ENCODE results near the gene PRKN.

Gene PRKN

DNA sequence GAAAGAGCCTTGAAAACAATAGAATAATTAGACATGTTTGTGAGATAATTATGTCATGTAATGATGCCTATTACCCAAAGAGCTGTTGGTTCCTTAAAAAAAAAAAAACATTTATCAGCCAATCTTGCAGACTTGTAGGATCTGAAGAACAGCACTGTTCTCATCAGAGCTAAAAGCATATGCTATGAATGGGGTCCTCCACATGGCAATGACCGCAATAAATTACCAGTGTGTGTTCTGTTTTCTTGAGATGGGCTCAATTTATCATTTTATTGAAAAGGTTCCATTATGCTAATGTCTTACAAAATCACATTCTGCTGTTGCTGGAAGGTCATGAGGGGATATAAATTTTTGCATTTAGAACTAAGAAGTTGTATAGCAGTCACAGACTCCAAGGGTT, 484.7 kb downstream of the PRKN start:
- no peak for DNase-seq (ENCODE audit: low read depth in 1 of 2, low spot score in 1 of 2)
- Histone ChIP-seq H3K27ac (replicated peaks) (no peak overlapping the region), H3K27me3 (ENCODE audit: insufficient read depth, poor library complexity, severe bottlenecking) (peaks cover 5% of the 10 kb centered on the region), H3K4me3 (replicated peaks; ENCODE audit: insufficient read depth, low read length) (no peak overlapping the region)
- TF ChIP-seq, protein P1, sequence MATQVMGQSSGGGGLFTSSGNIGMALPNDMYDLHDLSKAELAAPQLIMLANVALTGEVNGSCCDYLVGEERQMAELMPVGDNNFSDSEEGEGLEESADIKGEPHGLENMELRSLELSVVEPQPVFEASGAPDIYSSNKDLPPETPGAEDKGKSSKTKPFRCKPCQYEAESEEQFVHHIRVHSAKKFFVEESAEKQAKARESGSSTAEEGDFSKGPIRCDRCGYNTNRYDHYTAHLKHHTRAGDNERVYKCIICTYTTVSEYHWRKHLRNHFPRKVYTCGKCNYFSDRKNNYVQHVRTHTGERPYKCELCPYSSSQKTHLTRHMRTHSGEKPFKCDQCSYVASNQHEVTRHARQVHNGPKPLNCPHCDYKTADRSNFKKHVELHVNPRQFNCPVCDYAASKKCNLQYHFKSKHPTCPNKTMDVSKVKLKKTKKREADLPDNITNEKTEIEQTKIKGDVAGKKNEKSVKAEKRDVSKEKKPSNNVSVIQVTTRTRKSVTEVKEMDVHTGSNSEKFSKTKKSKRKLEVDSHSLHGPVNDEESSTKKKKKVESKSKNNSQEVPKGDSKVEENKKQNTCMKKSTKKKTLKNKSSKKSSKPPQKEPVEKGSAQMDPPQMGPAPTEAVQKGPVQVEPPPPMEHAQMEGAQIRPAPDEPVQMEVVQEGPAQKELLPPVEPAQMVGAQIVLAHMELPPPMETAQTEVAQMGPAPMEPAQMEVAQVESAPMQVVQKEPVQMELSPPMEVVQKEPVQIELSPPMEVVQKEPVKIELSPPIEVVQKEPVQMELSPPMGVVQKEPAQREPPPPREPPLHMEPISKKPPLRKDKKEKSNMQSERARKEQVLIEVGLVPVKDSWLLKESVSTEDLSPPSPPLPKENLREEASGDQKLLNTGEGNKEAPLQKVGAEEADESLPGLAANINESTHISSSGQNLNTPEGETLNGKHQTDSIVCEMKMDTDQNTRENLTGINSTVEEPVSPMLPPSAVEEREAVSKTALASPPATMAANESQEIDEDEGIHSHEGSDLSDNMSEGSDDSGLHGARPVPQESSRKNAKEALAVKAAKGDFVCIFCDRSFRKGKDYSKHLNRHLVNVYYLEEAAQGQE (IDR thresholded peaks at IDR 0.05; ENCODE audit: insufficient replicate concordance, low read depth), result no peak
- TF ChIP-seq POLR2AphosphoS5 (IDR thresholded peaks at IDR 0.05; ENCODE audit: low read depth), result no peak
- TF ChIP-seq SPI1 (IDR thresholded peaks at IDR 0.05; ENCODE audit: borderline replicate concordance, low read depth), result no peak
- no peak for TF ChIP-seq GABPA (IDR thresholded peaks at IDR 0.05; ENCODE audit: low read depth)
- TF ChIP-seq, protein P2, sequence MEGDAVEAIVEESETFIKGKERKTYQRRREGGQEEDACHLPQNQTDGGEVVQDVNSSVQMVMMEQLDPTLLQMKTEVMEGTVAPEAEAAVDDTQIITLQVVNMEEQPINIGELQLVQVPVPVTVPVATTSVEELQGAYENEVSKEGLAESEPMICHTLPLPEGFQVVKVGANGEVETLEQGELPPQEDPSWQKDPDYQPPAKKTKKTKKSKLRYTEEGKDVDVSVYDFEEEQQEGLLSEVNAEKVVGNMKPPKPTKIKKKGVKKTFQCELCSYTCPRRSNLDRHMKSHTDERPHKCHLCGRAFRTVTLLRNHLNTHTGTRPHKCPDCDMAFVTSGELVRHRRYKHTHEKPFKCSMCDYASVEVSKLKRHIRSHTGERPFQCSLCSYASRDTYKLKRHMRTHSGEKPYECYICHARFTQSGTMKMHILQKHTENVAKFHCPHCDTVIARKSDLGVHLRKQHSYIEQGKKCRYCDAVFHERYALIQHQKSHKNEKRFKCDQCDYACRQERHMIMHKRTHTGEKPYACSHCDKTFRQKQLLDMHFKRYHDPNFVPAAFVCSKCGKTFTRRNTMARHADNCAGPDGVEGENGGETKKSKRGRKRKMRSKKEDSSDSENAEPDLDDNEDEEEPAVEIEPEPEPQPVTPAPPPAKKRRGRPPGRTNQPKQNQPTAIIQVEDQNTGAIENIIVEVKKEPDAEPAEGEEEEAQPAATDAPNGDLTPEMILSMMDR (IDR thresholded peaks at IDR 0.05; ENCODE audit: insufficient read depth, low read length), result no peak

DNA sequence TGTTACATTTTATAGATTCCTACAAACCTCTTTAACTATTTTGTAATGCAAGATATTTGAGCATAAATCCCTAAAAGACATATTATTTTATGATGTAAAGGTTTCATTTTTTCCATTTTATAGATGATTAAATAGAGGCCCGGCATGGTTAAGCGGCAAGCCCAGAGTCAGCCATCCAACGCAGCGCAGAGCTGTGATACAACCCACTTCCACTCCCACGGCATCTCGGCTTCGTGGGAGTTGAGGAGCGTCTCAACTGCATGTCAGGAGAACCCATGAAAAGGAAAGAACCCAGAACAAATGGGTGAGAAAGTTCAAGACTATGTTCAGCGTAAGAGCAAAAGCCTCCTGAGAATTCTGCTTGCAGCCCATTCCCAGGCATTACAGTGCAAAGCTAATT, 488.2 kb downstream of the PRKN start:
- Histone ChIP-seq H3K27ac (replicated peaks) (no peak overlapping the region), H3K27me3 (ENCODE audit: insufficient read depth, poor library complexity, severe bottlenecking) (peaks cover 5% of the 10 kb centered on the region), H3K4me3 (replicated peaks; ENCODE audit: insufficient read depth, low read length) (no peak overlapping the region)
- DNase-seq (ENCODE audit: low read depth in 1 of 2, low spot score in 1 of 2), result no peak
- TF ChIP-seq, protein P1 (IDR thresholded peaks at IDR 0.05; ENCODE audit: insufficient replicate concordance, low read depth), result no peak
- no peak for TF ChIP-seq SPI1 (IDR thresholded peaks at IDR 0.05; ENCODE audit: borderline replicate concordance, low read depth)
- TF ChIP-seq GABPA (IDR thresholded peaks at IDR 0.05; ENCODE audit: low read depth), result no peak
- TF ChIP-seq, protein P2 (IDR thresholded peaks at IDR 0.05; ENCODE audit: insufficient read depth, low read length), result no peak
- TF ChIP-seq POLR2AphosphoS5 (IDR thresholded peaks at IDR 0.05; ENCODE audit: low read depth), result no peak

DNA sequence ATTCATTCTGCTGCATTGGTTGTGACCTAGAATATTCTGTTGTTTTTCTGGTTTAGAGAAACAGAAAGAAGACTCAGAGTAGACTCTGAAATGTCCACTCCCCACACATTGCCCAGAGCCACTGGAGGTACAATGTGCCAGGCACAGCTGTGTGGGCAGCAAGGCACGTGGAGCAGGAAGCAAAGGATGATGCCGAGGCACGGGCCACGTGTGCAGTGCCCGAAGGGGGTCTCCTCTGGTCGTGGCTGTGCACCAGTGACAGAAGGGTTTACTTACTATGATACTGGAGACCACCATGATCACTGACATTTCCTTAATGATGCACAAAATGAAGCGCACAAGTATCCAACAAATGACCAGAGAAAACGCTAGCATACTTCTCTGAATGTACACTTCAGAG, 488.9 kb downstream of the PRKN start:
- no peak for DNase-seq (ENCODE audit: low read depth in 1 of 2, low spot score in 1 of 2)
- TF ChIP-seq POLR2AphosphoS5 (IDR thresholded peaks at IDR 0.05; ENCODE audit: low read depth) (no peak), GABPA (IDR thresholded peaks at IDR 0.05; ENCODE audit: low read depth) (no peak), SPI1 (IDR thresholded peaks at IDR 0.05; ENCODE audit: borderline replicate concordance, low read depth) (no peak)
- TF ChIP-seq, protein P1 (IDR thresholded peaks at IDR 0.05; ENCODE audit: insufficient replicate concordance, low read depth), result no peak
- TF ChIP-seq, protein P2 (IDR thresholded peaks at IDR 0.05; ENCODE audit: insufficient read depth, low read length), result no peak
- Histone ChIP-seq H3K27me3 (ENCODE audit: insufficient read depth, poor library complexity, severe bottlenecking) (peaks cover 5% of the 10 kb centered on the region), H3K27ac (replicated peaks) (no peak overlapping the region), H3K4me3 (replicated peaks; ENCODE audit: insufficient read depth, low read length) (no peak overlapping the region)
